ENCODE results near the gene BTBD19.
"Not testable (repeated sequence)": the region's sequence is repeated elsewhere in the genome, so short reads cannot be mapped to it uniquely, and the experiment has no call there.

Gene BTBD19

GRCh38 chr1:44808938-44809917, 905 bp downstream of the BTBD19 start:
- peak; percentile 71 to 80 for DNase-seq (ENCODE audit: low read depth in 2 of 2)

GRCh38 chr1:44810101-44810761, 1.9 kb downstream of the BTBD19 start:
- peak; percentile 25 to 35 for DNase-seq (ENCODE audit: low read depth in 2 of 2)

GRCh38 chr1:44810762-44811105, 2.4 kb downstream of the BTBD19 start:
- not testable (repeated sequence) for DNase-seq (ENCODE audit: low read depth in 2 of 2)

GRCh38 chr1:44811234-44811633, 2.9 kb downstream of the BTBD19 start:
- no peak for DNase-seq (ENCODE audit: low read depth in 2 of 2)

GRCh38 chr1:44812822-44813543, 4.7 kb downstream of the BTBD19 start:
- no peak for DNase-seq (ENCODE audit: low read depth in 2 of 2)

- DNase-seq (ENCODE audit: low read depth in 2 of 2), result not testable (repeated sequence)
Observed at GRCh38 chr1:44815926-44816325, 7.6 kb downstream of the BTBD19 start.

GRCh38 chr1:44817307-44817706, 9.0 kb downstream of the BTBD19 start:
- no peak for DNase-seq (ENCODE audit: low read depth in 2 of 2)

- no peak for DNase-seq (ENCODE audit: low read depth in 2 of 2)
Observed at GRCh38 chr1:44817771-44818495, 9.6 kb downstream of the BTBD19 start.

- no peak for DNase-seq (ENCODE audit: low read depth in 2 of 2)
Observed at GRCh38 chr1:44819196-44819607, 10.9 kb downstream of the BTBD19 start.

GRCh38 chr1:44819608-44820327, 11.4 kb downstream of the BTBD19 start:
- DNase-seq (ENCODE audit: low read depth in 2 of 2), result peak; percentile 69 to 70

GRCh38 chr1:44820328-44821239, 12.3 kb downstream of the BTBD19 start:
- no peak for DNase-seq (ENCODE audit: low read depth in 2 of 2)

GRCh38 chr1:44821240-44821715, 13.0 kb downstream of the BTBD19 start:
- no peak for DNase-seq (ENCODE audit: low read depth in 2 of 2)

- DNase-seq (ENCODE audit: low read depth in 2 of 2), result no peak
Observed at GRCh38 chr1:44822131-44822701, 13.9 kb downstream of the BTBD19 start.

GRCh38 chr1:44822981-44823451, 14.7 kb downstream of the BTBD19 start:
- DNase-seq (ENCODE audit: low read depth in 2 of 2), result no peak

- not testable (repeated sequence) for DNase-seq (ENCODE audit: low read depth in 2 of 2)
Observed at GRCh38 chr1:44824392-44824791, 16.1 kb downstream of the BTBD19 start.

GRCh38 chr1:44826375-44827196, 18.3 kb downstream of the BTBD19 start:
- no peak for DNase-seq (ENCODE audit: low read depth in 2 of 2)

GRCh38 chr1:44827197-44828002, 19.1 kb downstream of the BTBD19 start:
- DNase-seq (ENCODE audit: low read depth in 2 of 2), result no peak
